HG03196 (cell line): ENCODE data around the gene KRTAP20-1.

ENCODE experiments used
- ATAC-seq: cut with Tn5 transposase; IDR thresholded peaks from one replicate; pipeline ENCODE4 v1.9.1; 2021; ENCODE audit not compliant: unreplicated experiment

KRTAP20-1 gene

DNA sequence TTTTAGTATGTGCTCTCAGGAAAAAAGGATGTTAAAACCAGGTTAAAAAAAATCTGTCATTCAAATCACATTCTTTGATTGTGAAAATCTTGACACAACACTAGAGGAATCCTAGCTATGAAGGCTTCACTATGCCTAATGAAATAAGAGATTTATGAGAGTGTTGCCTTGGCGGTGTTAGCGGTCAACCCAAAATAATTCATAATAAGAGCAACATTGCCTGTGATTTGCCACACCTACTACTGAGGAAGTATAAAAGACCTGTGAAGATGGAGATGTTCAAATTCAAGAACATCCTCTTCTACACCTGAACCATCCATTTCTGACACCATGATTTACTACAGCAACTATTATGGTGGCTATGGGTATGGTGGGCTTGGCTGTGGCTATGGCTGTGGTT lies at the start of gene KRTAP20-1:
KRTAP20-1 (plus strand) TSS at position 301 of the 400 bp plus-strand sequence; CDS start at position 331, 30 bp downstream.
- no peak for ATAC-seq

- no peak for ATAC-seq
Observed at GRCh38 chr21:30567617-30568016, 48.6 kb upstream of the KRTAP20-1 start.

- ATAC-seq, result no peak
Observed at GRCh38 chr21:30577766-30578165, 38.5 kb upstream of the KRTAP20-1 start.

GRCh38 chr21:30579346-30579745 lies 36.9 kb upstream of the KRTAP20-1 start:
- no peak for ATAC-seq

DNA sequence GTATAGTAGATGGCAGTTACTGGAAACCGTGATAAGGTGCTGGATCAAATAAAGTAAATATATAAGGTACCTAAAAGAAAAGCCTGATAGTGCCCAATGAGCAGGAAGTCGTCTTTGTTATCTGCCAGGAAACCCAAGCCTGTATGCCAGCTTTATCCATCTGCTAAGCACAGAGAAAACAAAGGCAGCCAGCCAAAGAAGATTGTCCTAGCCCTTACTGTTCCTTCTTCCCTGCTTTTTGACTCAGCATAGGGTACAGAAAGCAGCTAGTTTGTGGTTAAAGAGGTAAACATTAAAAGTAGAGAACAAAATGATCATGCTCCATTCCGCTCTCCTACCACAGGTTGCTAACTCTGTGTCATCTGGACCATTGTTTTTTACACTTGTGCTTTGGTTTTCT lies 36.1 kb upstream of the KRTAP20-1 start:
- ATAC-seq, result no peak

GRCh38 chr21:30582870-30583269 lies 33.4 kb upstream of the KRTAP20-1 start:
- no peak for ATAC-seq

- no peak for ATAC-seq
Observed at GRCh38 chr21:30590297-30590696, 25.9 kb upstream of the KRTAP20-1 start, which contains the start of gene KRTAP22-2. Gene KRTAP22-2, minus strand, starts transcription at chr21:30590397.

DNA sequence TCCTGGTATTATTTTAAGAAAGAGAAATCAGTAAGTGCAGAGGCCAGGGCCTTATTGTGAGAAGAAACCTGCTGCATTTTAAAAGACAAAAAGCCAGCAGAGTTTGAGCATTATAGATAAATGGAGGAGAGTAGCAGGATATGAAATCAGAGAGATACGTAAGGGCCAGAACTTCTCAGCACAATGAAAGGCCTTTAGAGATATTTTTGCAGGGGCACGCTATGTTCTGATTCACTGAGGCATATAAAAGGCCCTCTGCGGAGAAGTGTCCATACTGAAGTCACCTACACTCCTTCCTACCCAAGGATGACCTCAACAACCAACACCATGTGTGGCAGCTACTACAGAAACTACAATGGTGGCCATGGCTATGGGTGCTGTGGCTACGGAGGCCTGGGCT lies 24.1 kb upstream of the KRTAP20-1 start, which contains the start of gene KRTAP6-3:
KRTAP6-3 (plus strand) TSS at position 301 of the 400 bp plus-strand sequence; CDS start at position 307, 6 bp downstream.
- no peak for ATAC-seq

DNA sequence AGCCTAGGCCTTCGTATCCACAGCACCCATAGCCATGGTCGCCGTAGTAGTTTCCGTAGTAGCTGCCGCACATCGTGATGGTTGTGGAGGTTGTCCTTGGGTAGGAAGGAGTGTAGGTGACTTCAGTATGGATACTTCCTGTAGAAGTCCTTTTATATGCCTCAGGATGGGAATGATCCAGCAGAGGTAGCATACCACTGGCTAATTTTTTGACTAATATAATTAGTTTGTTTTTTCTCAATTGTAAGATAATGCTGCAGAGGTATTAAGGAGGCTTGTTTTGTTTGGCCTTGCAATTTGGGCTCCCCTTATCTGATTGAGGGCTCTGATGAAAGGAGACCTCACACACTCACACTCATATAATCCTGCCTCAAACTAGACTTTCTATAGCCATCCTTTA lies 17.4 kb upstream of the KRTAP20-1 start, which contains the start of gene KRTAP6-2:
KRTAP6-2 (minus strand) TSS at position 101 of the 400 bp plus-strand sequence; CDS start at position 73, 28 bp downstream.
- no peak for ATAC-seq

DNA sequence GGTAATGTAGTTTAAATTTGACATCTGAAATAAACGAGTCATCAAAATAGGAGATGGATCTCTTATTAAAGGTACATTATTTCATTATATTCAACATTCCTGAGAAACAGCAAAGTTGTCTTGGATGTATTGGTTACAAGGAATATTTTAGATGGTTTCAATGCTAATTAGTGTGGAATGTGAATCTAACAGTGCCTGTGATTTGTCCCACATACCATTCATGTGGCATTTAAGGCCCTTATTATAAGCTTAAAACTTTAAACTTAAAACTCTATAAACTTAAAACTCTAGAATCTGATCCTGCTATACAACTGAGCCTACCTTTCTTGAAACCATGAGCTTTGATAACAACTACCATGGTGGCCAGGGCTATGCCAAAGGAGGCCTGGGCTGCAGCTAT lies 15.4 kb upstream of the KRTAP20-1 start, which contains the start of gene KRTAP22-1:
KRTAP22-1 (plus strand) TSS at position 301 of the 400 bp plus-strand sequence.
- no peak for ATAC-seq

- ATAC-seq, result no peak
Observed at GRCh38 chr21:30605968-30606367, 10.3 kb upstream of the KRTAP20-1 start.

DNA sequence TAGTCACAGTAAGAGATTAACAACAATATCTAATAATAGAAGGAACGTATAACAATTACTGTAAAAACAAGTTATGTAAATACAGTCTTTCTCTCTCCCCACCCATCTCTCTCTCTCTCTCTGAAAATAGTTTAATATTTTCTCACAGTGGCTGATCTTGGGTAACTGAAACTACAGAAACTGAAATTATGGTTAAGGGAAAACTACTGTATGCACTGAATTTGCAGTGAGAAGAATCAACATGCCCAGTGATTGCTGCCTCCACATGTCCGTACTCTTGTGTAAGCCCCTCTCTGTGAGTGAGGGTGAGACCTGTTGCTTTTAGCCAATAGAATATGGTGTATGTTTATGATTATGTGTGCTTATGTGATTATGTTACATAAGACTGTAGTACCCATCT lies 4.1 kb upstream of the KRTAP20-1 start:
- ATAC-seq, result no peak

DNA sequence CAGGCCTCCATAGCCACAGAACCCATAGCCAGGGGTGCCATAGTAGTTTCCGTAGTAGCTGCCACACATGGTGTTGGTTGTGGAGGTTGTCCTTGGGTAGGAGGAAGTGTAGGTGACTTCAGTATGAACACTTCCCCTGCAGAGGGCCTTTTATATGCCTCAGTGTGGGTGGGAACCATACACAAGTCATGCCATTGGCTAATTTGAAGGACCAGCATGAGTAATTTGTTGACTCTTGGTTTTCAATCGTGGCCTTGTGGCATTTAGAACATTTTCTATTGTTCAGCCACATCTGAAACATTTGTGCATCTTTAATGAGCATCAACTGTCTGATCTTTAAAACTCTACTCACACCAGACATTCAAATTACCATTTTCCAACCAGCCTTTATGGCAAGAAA lies 2.4 kb upstream of the KRTAP20-1 start, which contains the start of gene KRTAP6-1:
KRTAP6-1 (minus strand) TSS at position 95 of the 400 bp plus-strand sequence; CDS start at position 69, 26 bp downstream.
- ATAC-seq, result no peak

DNA sequence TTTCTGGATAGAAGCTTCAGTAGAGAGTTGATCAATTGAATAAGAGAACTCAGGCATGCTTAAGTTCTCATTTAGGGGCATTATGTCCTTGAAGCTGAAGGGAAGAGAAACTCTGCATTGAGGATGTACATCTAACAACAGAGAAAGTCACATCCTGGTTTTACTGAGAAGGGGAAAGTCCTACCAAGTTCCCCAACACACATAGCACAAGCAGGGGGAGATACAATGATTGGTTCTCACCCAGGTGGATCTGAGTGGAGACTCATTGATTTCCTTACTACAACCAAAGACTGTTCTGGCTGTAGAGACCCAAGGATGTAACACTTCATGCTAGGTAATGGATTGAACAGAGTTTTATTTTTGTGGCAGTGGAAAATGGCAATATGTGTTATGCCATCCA lies 1.0 kb upstream of the KRTAP20-1 start:
- no peak for ATAC-seq

DNA sequence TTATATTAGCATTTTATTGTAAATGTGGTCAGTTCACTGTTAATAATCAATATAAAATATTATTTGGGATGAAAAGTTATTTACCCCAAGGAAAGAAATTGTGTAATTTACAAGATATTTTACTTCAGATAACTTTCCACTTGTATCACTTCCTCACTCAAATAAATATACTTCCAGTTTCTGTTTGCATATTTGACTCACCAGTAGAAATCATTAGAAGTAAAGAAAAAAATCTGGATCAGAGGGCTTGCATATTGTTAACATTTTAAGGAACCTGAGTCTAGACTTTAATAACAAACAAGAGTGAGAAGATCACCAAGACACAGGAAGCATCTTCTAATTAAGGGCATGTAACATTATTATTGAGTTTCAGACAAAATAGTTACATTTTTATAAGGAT lies 3.9 kb downstream of the KRTAP20-1 start:
- no peak for ATAC-seq

DNA sequence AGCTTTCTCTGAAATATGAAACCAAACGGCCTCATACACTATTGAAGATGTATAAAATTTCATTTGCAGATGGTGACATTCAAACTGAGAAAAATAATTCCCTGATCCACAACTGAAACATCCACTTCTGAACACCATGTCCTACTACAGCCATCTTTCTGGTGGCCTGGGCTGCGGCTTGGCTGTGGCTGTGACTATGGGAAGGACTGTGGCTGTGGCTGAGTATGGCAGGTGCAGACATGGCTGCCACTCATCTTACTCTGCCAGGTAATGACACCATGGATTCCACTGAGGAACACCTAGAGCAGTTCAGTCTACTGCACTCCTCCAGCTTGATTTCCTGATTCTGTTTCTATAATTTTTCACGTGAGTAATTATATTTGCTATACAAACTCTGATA lies 4.3 kb downstream of the KRTAP20-1 start, which contains the start of gene KRTAP20-4:
KRTAP20-4 (plus strand) TSS at position 106 of the 400 bp plus-strand sequence.
- ATAC-seq, result no peak

DNA sequence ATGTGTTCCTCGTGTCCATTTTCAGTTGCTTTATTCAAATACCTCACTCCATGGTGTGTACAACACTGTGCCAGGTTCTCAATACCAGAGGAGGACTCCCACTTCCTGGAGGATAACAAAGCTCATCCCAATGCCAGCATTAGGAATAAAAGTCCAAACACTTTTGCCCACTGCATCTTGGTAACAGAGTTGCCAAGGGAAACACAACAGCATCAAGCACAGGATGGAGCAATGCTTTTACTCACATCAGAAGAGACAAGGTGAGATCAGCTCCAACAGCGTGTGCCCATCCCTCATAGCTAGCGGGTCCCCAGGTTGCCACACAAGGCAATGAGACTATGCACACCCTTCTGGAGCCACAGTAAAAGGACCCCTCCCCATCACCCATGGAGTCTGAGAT lies 7.1 kb downstream of the KRTAP20-1 start:
- no peak for ATAC-seq

GRCh38 chr21:30625449-30626165 lies 9.4 kb downstream of the KRTAP20-1 start:
- no peak for ATAC-seq

DNA sequence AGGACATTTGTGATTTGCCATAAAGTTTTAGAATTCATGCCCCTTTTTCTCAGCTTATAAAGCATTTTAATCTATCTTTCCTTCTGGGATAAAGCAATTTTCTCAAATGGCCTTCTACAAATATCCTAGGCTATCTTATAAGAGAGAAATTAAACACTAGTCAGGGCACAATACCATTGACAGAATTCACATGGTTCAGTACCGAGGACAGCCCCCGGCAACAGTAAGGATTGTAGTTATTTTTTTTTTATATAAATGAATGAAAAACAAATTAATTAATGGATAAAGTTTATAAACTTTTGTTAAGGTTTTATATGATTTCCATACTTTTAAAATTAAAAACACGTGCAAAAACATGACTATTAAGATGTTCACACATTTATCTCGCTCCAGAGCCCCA lies 11.9 kb downstream of the KRTAP20-1 start:
- no peak for ATAC-seq

DNA sequence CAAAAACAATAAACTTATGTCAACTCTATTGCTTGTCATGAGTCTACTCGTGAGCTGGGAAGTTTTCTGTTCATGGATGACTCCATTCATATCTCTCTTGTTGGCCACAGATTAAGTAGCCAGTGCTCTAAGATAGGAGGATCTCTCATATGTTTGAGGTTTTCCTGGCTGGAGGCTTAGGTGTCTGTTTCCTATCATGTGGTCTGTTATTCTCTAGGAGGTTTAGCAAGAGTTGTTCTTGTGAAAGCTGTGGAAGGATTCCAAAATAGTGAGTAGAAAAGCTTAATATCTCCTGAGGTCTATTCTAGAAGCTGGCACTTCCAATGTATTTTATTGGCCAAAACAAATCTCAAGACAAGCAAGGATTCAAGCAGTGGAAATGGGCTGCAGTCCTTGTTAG lies 13.0 kb downstream of the KRTAP20-1 start:
- no peak for ATAC-seq

DNA sequence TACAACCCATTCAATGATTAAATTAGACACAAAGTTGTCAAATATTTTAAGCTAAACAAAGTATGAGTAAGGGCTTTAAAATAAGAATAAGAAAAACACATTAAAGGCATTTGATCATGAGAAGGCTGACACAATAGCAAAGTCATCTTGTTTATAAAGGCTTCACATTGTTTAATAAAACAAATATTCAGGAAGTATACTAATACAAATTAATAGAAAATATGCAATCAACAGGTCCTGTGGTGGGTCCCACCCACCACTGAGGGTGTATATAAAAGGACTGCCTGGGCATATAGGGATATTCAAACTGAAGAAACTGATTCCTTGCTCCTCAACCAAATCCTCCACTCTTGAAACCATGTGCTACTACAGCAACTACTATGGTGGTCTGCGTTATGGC lies 18.7 kb downstream of the KRTAP20-1 start, which contains the start of gene KRTAP20-2:
KRTAP20-2 (plus strand) TSS at position 301 of the 400 bp plus-strand sequence; CDS start at position 359, 58 bp downstream.
- ATAC-seq, result no peak

DNA sequence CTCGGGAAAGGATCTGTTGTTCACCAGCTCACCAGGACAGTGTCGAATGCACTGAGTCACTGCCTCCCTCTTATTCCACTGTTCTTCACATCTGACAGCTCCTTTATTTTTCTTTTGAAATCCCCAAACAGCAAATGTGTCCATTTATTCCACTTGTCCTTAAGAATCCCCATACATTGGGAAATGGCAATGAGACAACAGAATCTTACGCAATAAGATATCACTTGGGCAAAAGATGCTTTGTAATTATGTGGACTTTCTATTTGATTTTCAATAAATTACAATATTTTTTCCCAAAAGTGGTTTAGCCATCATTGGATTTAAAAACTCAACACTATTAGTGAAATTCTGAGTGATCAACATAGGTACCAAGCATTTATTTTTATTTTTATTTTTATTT lies 22.5 kb downstream of the KRTAP20-1 start:
- no peak for ATAC-seq
